Measurements from ENCODE around the gene MDFI. TPM values are rescaled to one million over a fixed set of nuclear protein-coding genes. Genes with fewer than 3 reads are reported as not detected.

MDFI gene
- total RNA-seq, 4 donors from 2014 or later: 0.26 to 1.1 TPM; not detected in 2

DNA sequence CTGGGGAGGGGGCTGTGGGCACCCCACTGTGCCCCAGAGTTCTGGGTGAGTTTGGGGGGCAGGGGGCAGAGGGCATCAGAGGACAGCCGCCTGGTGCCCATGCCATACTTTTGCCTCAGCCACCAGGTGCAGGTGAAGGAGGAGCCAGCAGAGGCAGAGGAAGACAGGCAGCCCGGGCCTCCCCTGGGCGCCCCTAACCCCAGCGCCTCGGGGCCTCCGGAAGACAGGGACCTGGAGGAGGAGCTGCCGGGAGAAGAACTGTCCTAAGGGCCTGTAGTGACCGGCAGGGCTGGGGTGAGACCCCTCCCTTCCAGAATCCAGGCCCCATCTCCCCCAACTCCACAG, 39.6 kb upstream of the MDFI start:
- peaks cover 0 to 13% of the 10 kb centered on the region in 2 donors for H3K36me3 ChIP-seq
- ATAC-seq (no peak), DNase-seq (no peak)
- peaks cover 0 to 8% of the 10 kb centered on the region in 2 donors for H3K4me1 ChIP-seq
- TF ChIP-seq, protein P1, sequence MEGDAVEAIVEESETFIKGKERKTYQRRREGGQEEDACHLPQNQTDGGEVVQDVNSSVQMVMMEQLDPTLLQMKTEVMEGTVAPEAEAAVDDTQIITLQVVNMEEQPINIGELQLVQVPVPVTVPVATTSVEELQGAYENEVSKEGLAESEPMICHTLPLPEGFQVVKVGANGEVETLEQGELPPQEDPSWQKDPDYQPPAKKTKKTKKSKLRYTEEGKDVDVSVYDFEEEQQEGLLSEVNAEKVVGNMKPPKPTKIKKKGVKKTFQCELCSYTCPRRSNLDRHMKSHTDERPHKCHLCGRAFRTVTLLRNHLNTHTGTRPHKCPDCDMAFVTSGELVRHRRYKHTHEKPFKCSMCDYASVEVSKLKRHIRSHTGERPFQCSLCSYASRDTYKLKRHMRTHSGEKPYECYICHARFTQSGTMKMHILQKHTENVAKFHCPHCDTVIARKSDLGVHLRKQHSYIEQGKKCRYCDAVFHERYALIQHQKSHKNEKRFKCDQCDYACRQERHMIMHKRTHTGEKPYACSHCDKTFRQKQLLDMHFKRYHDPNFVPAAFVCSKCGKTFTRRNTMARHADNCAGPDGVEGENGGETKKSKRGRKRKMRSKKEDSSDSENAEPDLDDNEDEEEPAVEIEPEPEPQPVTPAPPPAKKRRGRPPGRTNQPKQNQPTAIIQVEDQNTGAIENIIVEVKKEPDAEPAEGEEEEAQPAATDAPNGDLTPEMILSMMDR (IDR thresholded peaks at IDR 0.05 in 4 of 5, conservative IDR thresholded peaks at IDR 0.05 in 1 of 5): no peak
- TF ChIP-seq POLR2A (IDR thresholded peaks at IDR 0.05): no peak
- no peak overlapping the region for H3K4me3 ChIP-seq
- intact Hi-C loops (cut with DNase I; ENCODE audit: low total_unique reads) (no loop called here), in situ Hi-C loops (cut with MboI; ENCODE audit: low sequenced_read_pairs in 4 of 4) (loop anchor here (10.0 kb wide), 4 partner anchors 134 to 234 kb away; partner anchors contain the start of gene FRS3 (in 1 of the 4))
- no peaks in the 10 kb centered on the region for H3K27me3 ChIP-seq
- H3K27ac ChIP-seq: no peak overlapping the region
- no peaks in the 10 kb centered on the region for H3K9me3 ChIP-seq

DNA sequence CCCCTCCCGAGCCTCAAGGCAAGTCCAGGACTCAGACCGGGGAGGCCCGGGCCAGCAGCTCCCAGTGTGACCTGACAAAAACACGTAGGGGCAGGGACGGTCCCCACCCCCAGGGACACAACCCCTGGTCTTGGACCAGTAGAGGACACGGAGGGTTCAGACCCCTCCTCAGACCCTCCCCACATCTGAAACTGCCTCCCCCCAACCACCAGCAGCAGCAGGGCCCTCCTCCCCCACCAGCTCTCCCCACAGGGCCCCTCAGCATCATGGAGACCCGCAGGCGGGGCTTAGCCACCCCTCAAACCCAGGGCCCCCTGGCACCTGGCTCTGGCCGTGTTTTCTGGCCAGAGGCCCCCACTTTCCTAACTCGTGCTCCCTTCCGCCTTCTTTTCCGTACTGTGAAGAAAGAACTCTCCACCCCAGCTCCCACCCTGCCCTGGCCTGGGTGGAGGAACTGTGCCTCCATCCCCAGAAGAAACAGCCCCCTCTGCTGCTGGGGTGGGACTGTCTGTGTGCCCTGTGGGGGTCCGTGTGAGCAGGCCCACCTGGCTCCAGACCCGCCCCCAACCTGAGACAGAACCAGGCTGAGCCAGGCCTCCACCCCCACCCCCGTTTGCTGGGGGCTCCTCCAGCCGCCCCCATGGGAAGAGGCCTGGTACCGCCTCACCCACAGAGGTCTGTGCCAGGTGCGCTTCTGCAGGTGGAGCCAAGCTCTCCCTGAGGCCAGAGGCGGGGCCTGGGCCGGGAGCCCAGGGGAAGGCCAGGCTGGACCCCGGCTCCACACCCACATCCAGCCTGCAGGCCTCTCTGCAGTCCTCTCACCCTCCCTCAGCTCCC, 39.0 kb upstream of the MDFI start:
- ATAC-seq (no peak), DNase-seq (no peak)
- H3K27me3 ChIP-seq: no peaks in the 10 kb centered on the region
- in situ Hi-C loops (cut with MboI; ENCODE audit: low sequenced_read_pairs in 4 of 4): loop anchor here (10.0 kb wide), 4 partner anchors 134 to 234 kb away; partner anchors contain the start of gene FRS3 (in 1 of the 4)
- H3K36me3 ChIP-seq: peaks cover 0 to 13% of the 10 kb centered on the region in 2 donors
- H3K4me1 ChIP-seq: peaks cover 0 to 8% of the 10 kb centered on the region in 2 donors
- no peaks in the 10 kb centered on the region for H3K9me3 ChIP-seq
- intact Hi-C loops (cut with DNase I; ENCODE audit: low total_unique reads): no loop called here
- no peak overlapping the region for H3K27ac ChIP-seq
- H3K4me3 ChIP-seq: no peak overlapping the region
- no peak for TF ChIP-seq POLR2A (IDR thresholded peaks at IDR 0.05)
- TF ChIP-seq, protein P1 (IDR thresholded peaks at IDR 0.05 in 4 of 5, conservative IDR thresholded peaks at IDR 0.05 in 1 of 5): no peak

DNA sequence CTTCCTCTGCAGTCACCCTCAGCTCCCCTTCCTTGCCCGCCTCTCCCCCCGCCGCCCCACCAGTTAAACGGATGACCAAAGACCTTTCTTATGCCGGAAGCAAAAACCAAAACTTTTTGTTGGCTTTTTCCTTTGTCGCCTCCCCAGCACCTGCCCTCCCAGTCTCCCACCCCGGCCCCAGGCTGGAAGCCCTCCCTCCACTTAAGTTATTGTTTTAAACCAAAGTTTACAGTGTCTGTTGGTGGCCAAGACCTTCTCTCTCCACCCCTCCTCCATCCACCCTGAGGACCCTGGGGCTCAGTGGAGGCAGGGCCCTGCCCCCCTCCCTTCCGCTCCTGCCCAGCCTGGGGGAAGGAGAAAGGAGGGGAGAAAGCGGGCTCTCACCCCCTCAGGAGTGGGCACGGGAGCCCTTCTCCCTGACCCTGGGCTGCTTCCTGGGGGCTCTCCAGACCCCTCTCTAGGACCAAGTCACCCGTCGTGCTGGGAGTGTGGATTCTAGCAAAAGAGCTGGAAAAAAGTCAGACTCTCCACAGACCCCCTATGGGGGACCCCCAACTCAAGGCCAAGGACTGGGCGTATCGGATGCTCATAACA, 38.3 kb upstream of the MDFI start:
- in situ Hi-C loops (cut with MboI; ENCODE audit: low sequenced_read_pairs in 4 of 4) (loop anchor here (5.0 to 25.0 kb wide), 7 partner anchors 75 to 235 kb away; partner anchors contain the start of gene FRS3 (in 2 of the 4)), intact Hi-C loops (cut with DNase I; ENCODE audit: low total_unique reads) (loop anchor here (5.0 kb wide), 1 partner anchor 177 kb away; the partner anchor contains the start of gene FRS3)
- DNase-seq (no peak), ATAC-seq (no peak)
- Histone ChIP-seq H3K27me3 (no peaks in the 10 kb centered on the region), H3K4me1 (peaks cover 0 to 8% of the 10 kb centered on the region in 2 donors), H3K4me3 (no peak overlapping the region), H3K36me3 (peaks cover 0 to 13% of the 10 kb centered on the region in 2 donors), H3K9me3 (no peaks in the 10 kb centered on the region), H3K27ac (no peak overlapping the region)
- TF ChIP-seq, protein P1 (IDR thresholded peaks at IDR 0.05 in 4 of 5, conservative IDR thresholded peaks at IDR 0.05 in 1 of 5): no peak
- TF ChIP-seq POLR2A (IDR thresholded peaks at IDR 0.05): no peak

DNA sequence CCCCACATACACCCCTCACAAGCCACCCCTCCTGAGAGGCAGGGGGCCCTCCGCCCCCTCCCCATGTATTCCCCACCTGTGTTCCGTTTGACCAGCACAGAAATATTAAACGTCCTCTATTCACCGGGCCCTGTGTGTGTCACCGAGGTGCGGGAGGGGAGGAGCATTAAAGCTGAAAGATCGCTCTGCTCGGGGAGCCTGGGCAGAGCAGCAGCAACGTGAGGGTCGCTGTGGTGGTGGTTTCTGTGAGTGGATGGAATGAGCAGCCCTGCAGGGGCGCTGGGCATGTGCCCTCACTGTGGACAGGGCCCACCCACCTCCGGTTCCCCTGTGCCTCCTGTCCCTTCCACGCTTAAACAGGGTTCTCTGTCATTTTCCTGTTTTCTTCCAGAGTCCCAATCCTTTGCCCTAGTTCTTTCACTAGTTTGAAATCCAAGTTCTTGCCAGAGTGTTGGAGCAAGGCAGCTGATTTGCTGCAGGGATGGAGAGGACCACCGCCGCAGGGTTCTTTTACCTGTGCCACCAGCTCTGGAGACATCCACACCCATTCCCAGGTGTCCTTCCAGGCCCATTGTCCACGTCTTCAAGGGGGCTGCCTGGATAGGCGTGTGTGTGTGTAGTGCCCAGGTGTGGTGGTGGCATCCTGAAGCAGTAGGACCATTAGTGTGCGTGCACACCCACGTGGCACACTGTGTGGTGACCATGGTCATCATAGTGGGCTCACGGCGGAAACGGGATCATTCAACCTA, 37.6 kb upstream of the MDFI start:
- ATAC-seq (no peak), DNase-seq (no peak)
- intact Hi-C loops (cut with DNase I; ENCODE audit: low total_unique reads): loop anchor here (5.0 kb wide), 1 partner anchor 177 kb away; the partner anchor contains the start of gene FRS3
- no peak overlapping the region for H3K27ac ChIP-seq
- no peak overlapping the region for H3K4me3 ChIP-seq
- no peaks in the 10 kb centered on the region for H3K9me3 ChIP-seq
- H3K27me3 ChIP-seq: no peaks in the 10 kb centered on the region
- in situ Hi-C loops (cut with MboI; ENCODE audit: low sequenced_read_pairs in 4 of 4): loop anchor here (5.0 to 25.0 kb wide), 4 partner anchors 74 to 174 kb away; partner anchors contain the start of gene FRS3 (in 1 of the 4)
- peaks cover 0 to 8% of the 10 kb centered on the region in 2 donors for H3K4me1 ChIP-seq
- TF ChIP-seq POLR2A (IDR thresholded peaks at IDR 0.05): no peak
- TF ChIP-seq, protein P1 (IDR thresholded peaks at IDR 0.05 in 4 of 5, conservative IDR thresholded peaks at IDR 0.05 in 1 of 5): no peak
- H3K36me3 ChIP-seq: peaks cover 0 to 13% of the 10 kb centered on the region in 2 donors
